Mucosa of rectum (tissue), 2 donors: ENCODE data around the gene SLC6A8.

ENCODE experiments used
- H3K27ac ChIP-seq, 2 donors: one replicate each; pipeline ENCODE4 v1.7.0; 2013; ENCODE audit warnings: inconsistent platforms in 2 of 2, low read depth in 2 of 2, low read length in 2 of 2
- H3K27me3 ChIP-seq, 2 donors: one replicate each; pipeline ENCODE4 v1.7.0; 2013; ENCODE audit warnings: low read length in 2 of 2; ENCODE audit not compliant: control insufficient read depth in 2 of 2, insufficient read depth in 2 of 2
- H3K36me3 ChIP-seq, 2 donors: one replicate each; pipeline ENCODE4 v1.7.0; 2013; ENCODE audit warnings: low read length in 2 of 2; ENCODE audit not compliant: control insufficient read depth in 2 of 2, insufficient read depth in 2 of 2
- H3K4me1 ChIP-seq, 2 donors: one replicate each; pipeline ENCODE4 v1.7.0; 2013; ENCODE audit warnings: low read length in 2 of 2, mild to moderate bottlenecking in 1 of 2; ENCODE audit not compliant: control insufficient read depth in 2 of 2, insufficient read depth in 2 of 2
- H3K4me3 ChIP-seq, 2 donors: one replicate each; pipeline ENCODE4 v1.7.0; 2013; ENCODE audit warnings: low read length in 2 of 2
- H3K9ac ChIP-seq, 2 donors: one replicate each; pipeline ENCODE4 v1.7.0; 2013; ENCODE audit warnings: low read length in 2 of 2, low read depth in 1 of 2, mild to moderate bottlenecking in 1 of 2
- H3K9me3 ChIP-seq, 2 donors: one replicate each; pipeline ENCODE4 v1.7.0; 2013; ENCODE audit warnings: low read length in 2 of 2; ENCODE audit not compliant: control insufficient read depth in 2 of 2
- donor health status: healthy.
- donor health status: Normal muscosa, but diverticular disease.

Gene SLC6A8

GRCh38 chrX:153642655-153643430 lies 44.9 kb upstream of the SLC6A8 start:
- Histone ChIP-seq H3K4me3 (no peak overlapping the region), H3K27ac (no peak overlapping the region), H3K36me3 (no peaks in the 10 kb centered on the region), H3K27me3 (peaks cover 20 to 43% of the 10 kb centered on the region in 2 donors), H3K9me3 (no peaks in the 10 kb centered on the region), H3K4me1 (peaks cover 0 to 4% of the 10 kb centered on the region in 2 donors), H3K9ac (no peak overlapping the region)

GRCh38 chrX:153643431-153644351 lies 44.0 kb upstream of the SLC6A8 start:
- Histone ChIP-seq H3K9me3 (no peaks in the 10 kb centered on the region), H3K27ac (no peak overlapping the region), H3K27me3 (peaks cover 26 to 45% of the 10 kb centered on the region in 2 donors), H3K9ac (no peak overlapping the region), H3K36me3 (no peaks in the 10 kb centered on the region), H3K4me1 (peaks cover 0 to 4% of the 10 kb centered on the region in 2 donors), H3K4me3 (peak overlapping the region in 1 of 2 donors; percentile 13)

- no peaks in the 10 kb centered on the region for H3K36me3 ChIP-seq
- H3K4me1 ChIP-seq: peaks cover 0 to 4% of the 10 kb centered on the region in 2 donors
- H3K9ac ChIP-seq: no peak overlapping the region
- no peak overlapping the region for H3K4me3 ChIP-seq
- H3K27me3 ChIP-seq: peaks cover 30 to 45% of the 10 kb centered on the region in 2 donors
- H3K27ac ChIP-seq: no peak overlapping the region
- no peaks in the 10 kb centered on the region for H3K9me3 ChIP-seq
These were observed 43.2 kb upstream of the SLC6A8 start for GRCh38 chrX:153644356-153645125.

GRCh38 chrX:153645151-153645550 lies 42.6 kb upstream of the SLC6A8 start:
- Histone ChIP-seq H3K36me3 (no peaks in the 10 kb centered on the region), H3K4me1 (peaks cover 0 to 4% of the 10 kb centered on the region in 2 donors), H3K27me3 (peaks cover 30 to 42% of the 10 kb centered on the region in 2 donors), H3K4me3 (no peak overlapping the region), H3K9ac (no peak overlapping the region), H3K27ac (no peak overlapping the region), H3K9me3 (no peaks in the 10 kb centered on the region)

- Histone ChIP-seq H3K9me3 (no peaks in the 10 kb centered on the region), H3K4me3 (no peak overlapping the region), H3K36me3 (no peaks in the 10 kb centered on the region), H3K9ac (no peak overlapping the region), H3K27ac (no peak overlapping the region), H3K27me3 (peaks cover 28 to 36% of the 10 kb centered on the region in 2 donors), H3K4me1 (peaks cover 0 to 4% of the 10 kb centered on the region in 2 donors)
These were observed 41.7 kb upstream of the SLC6A8 start for GRCh38 chrX:153645921-153646488.

GRCh38 chrX:153646620-153647373 lies 40.9 kb upstream of the SLC6A8 start, which contains the start of gene DUSP9:
Gene DUSP9 (plus strand): TSS chrX:153647203. CDS start chrX:153647954, 751 bp downstream.
- H3K9me3 ChIP-seq: no peaks in the 10 kb centered on the region
- H3K27me3 ChIP-seq: peaks cover 24 to 36% of the 10 kb centered on the region in 2 donors
- H3K36me3 ChIP-seq: no peaks in the 10 kb centered on the region
- H3K4me3 ChIP-seq: no peak within 1 kb of the TSS
- H3K27ac ChIP-seq: no peak within 1 kb of the TSS
- H3K9ac ChIP-seq: no peak within 1 kb of the TSS
- H3K4me1 ChIP-seq: peaks cover 0 to 4% of the 10 kb centered on the region in 2 donors

GRCh38 chrX:153647461-153648357 lies 40.0 kb upstream of the SLC6A8 start:
- no peak overlapping the region for H3K4me3 ChIP-seq
- H3K27me3 ChIP-seq: peaks cover 24 to 35% of the 10 kb centered on the region in 2 donors
- H3K9me3 ChIP-seq: no peaks in the 10 kb centered on the region
- H3K27ac ChIP-seq: no peak overlapping the region
- H3K9ac ChIP-seq: no peak overlapping the region
- peaks cover 0 to 4% of the 10 kb centered on the region in 2 donors for H3K4me1 ChIP-seq
- H3K36me3 ChIP-seq: no peaks in the 10 kb centered on the region

- no peaks in the 10 kb centered on the region for H3K36me3 ChIP-seq
- no peak overlapping the region for H3K4me3 ChIP-seq
- H3K27me3 ChIP-seq: peaks cover 20 to 28% of the 10 kb centered on the region in 2 donors
- no peak overlapping the region for H3K27ac ChIP-seq
- H3K9ac ChIP-seq: no peak overlapping the region
- no peaks in the 10 kb centered on the region for H3K9me3 ChIP-seq
- peaks cover 0 to 4% of the 10 kb centered on the region in 2 donors for H3K4me1 ChIP-seq
These were observed 39.2 kb upstream of the SLC6A8 start for GRCh38 chrX:153648358-153649177.
